ENCODE measurements around the gene GADD45B. TPM values are rescaled to one million over a fixed set of nuclear protein-coding genes. Genes with fewer than 3 reads are reported as not detected.
A peak's percentile ranks its signal among the peaks of the same experiment; 100 is the strongest.

The GADD45B gene, protein sequence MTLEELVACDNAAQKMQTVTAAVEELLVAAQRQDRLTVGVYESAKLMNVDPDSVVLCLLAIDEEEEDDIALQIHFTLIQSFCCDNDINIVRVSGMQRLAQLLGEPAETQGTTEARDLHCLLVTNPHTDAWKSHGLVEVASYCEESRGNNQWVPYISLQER
- 39.8 TPM for total RNA-seq
- long read RNA-seq, transcript GADD45B-201 (4 exons, 1,373 nt) = major isoform, 13 of 15 reads
- long read RNA-seq, partial matches to known transcripts = 1 of 15 reads
- long read RNA-seq, other reads (novel, unspliced or antisense) = 1 of 15 reads

DNA sequence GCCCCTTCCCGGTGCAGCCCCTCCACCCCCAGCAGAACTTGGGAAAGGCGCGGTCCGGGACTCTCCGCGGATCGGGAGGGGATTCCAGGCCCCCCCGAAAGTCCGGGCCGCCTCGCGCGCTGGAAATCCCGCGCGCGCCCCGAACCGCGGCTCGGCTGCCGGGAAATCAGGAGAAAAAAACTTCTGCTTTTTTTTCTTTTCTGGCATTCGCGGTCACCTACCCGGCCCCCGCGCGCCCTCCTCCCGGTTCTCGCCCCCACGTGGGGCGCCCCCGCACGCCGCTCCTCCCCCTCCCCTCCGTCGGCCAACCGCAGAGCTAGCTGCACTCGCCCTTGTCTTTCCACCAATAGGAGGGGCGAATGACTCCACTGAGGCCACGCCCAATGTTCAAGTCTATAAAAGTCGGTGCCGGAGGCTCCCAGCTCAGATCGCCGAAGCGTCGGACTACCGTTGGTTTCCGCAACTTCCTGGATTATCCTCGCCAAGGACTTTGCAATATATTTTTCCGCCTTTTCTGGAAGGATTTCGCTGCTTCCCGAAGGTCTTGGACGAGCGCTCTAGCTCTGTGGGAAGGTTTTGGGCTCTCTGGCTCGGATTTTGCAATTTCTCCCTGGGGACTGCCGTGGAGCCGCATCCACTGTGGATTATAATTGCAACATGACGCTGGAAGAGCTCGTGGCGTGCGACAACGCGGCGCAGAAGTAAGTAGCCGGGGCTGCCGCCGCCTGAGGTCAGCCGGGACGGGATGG, at the start of gene GADD45B:
Gene GADD45B, plus strand, starts transcription at position 426 of the 749 bp plus-strand sequence. Its CDS starts 232 bp downstream, at position 658.
- intact Hi-C loops (cut with DNase I) = loop anchor here (1.0 to 2.0 kb wide), 2 partner anchors 19 to 160 kb away; no protein-coding TSS in a partner anchor
- peak; percentile 98 for DNase-seq (ENCODE audit: missing footprints)
- peak; percentile 86 for ATAC-seq

DNA sequence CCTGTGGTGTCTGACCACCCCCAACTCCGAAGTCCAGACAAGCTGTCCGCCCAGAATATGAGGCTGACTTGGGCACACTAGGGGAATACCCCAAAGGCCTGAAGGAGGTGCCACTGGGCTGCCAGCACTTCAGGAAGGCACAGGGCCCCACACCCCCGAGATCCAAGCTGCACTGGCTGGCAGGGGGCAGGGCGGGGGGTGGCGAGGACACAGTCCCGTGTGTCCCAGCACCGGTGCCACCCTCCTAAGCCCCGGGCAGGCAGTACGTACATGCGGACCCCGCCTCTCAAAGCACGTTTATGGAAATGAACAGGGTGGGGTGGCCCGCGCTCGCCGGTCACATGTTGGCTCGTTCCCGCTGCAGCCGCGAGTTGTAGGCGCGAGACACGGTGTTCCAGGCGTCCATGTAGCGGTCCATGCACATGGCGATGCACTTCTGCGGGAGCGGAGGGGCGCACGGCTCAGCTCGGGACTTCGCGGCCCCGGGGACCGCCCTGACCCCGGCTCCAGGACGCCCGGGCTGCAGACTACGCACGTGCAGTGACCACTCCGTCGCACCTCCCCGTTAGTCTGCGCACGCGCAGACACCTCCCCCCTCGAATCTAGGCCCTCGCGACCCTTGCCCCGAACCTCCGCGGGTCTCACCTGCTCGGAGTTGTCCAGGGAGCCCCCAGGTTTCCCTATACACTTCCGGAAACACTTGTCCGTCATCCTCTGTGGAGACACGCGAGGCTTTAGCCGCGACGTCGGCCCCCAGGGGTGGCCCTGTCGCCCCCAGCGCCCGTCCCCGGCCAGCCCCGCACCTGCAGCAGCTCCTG, 49.1 kb upstream of the GADD45B start:
- DNase-seq (ENCODE audit: missing footprints) = no peak
- intact Hi-C loops (cut with DNase I) = loop anchor here (1.0 kb wide), 1 partner anchor 30 kb away; no protein-coding TSS in a partner anchor

DNA sequence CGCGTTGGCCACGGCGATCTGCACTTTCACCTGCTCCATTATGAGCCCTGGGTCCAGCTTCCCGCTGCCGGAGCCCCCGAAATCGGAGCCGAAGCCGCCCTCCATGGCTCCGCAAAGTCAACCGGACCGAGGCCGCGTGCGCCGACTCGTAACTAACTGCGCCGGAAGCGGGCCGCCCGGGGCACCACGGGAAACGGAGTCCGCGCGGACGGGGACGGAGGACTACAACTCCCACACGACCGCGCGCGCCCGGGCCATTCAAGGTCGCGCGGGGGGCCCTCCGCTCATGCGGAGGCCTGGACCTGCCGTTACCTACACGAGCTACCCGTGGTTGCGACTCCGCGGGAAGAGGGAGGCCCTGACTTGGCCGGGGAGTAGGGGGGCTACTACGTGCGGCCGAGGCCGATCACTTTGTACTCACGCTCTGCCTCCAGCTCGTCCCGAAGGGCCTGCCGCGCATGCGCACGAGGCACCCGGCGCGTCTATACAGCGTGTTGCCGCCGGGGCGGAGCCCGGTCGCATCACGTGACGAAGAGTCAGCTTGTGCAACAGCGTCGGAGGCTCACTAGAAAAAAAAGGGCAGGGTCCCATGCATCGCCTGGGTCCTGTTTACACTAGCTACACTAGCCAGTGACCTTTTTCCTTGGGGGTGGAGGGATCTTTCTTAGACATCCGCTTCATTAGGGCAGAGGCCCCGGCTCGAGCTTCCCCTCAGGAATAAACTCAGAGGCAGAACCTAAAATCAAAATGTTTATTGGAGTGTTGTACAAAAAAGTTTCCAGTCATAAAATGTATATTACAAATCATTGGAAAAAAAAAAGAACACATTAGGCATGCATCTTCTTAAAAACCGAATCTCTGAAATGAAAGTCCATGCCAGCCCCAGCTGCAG, 48.3 kb upstream of the GADD45B start, which contains the start of gene TIMM13:
Gene TIMM13, minus strand, starts transcription at position 158 of the 892 bp plus-strand sequence. Its CDS starts 53 bp downstream, at position 105.
- ATAC-seq (peak; percentile 95), DNase-seq (ENCODE audit: missing footprints) (peak; percentile 99)
- intact Hi-C loops (cut with DNase I) = loop anchor here (1.0 kb wide), 1 partner anchor 30 kb away; no protein-coding TSS in a partner anchor

More for the DNA sequence above, 49.1 kb upstream of the GADD45B start:
- ATAC-seq = peak; percentile 20

DNA sequence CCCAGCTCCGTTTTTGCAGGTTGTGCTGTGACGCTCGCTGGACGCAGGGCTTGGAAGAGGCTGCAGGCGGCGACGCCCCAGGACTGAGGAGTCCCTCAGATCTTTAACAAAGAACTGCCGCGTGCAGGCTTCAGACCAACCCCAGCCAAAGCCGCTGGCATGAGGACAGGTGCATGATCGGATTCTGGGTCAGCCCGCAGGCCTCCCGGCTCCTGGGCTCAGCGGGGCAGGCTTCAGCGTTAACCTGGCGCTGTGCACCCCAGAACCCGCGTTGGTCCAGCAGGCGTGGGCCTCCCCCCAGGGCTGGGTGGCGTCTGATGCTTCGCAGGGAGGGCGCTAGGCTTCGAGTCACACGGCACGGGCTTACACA, 47.6 kb upstream of the GADD45B start:
- DNase-seq (ENCODE audit: missing footprints) (peak; percentile 74), ATAC-seq (no peak)
- intact Hi-C loops (cut with DNase I) = no loop called here

DNA sequence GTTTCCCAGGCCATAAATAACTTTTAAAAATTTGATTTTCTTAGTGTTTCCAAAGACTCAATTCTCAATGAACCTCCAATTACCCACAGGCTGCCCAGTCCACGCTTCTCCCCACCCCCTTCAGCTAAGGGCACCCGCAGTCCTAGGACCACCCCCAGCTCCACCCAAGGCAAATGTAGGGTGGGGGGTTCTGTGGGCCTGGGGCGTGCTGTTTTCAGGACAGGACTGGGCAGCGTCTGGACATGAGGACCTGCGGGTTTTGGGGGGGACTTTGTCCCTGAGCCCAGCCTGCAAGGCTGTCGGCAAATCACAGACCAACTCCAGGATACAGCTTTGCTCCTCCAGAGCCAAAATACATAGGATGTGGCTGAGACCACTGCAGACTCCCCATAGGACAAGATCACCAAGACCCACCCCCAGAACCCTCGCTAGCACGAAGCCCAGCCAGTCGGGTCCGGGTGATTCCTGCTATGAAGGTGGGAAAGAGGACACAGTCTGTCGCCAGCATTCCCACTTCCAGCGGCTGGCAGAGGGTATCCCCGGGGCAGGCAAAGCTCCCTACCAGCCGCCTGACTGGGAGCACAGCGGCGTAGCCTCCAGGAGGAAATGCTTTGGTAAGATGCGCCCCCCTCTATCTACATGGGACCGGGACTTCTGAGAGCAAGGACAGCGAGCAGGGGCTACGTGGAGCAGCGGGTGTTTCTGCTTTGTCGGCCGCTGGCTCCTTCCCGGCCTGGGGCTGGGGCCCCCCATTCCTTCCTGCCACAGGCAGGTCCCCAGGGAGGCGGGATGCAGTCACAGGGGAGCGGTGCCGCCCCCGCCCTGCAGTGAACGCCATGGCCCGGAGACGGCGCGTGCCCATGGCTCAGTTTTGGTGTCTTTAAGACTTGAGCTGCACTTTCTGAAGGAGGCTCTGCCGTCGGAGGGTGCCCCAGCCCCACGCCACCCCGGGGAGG, 46.9 kb upstream of the GADD45B start:
- ATAC-seq (no peak), DNase-seq (ENCODE audit: missing footprints) (peak; percentile 60)
- intact Hi-C loops (cut with DNase I) = no loop called here

GRCh38 chr19:2429917-2430535, 45.9 kb upstream of the GADD45B start:
- intact Hi-C loops (cut with DNase I) = no loop called here
- ATAC-seq (no peak), DNase-seq (ENCODE audit: missing footprints) (peak; percentile 54)

GRCh38 chr19:2431318-2432055, 44.4 kb upstream of the GADD45B start:
- DNase-seq (ENCODE audit: missing footprints) = peak; percentile 39
- intact Hi-C loops (cut with DNase I) = no loop called here
- ATAC-seq = no peak

- intact Hi-C loops (cut with DNase I) = no loop called here
- DNase-seq (ENCODE audit: missing footprints) (peak; percentile 60), ATAC-seq (no peak)
Measured at GRCh38 chr19:2432131-2432848, 43.6 kb upstream of the GADD45B start.

GRCh38 chr19:2433854-2434253, 42.1 kb upstream of the GADD45B start:
- ATAC-seq (no peak), DNase-seq (ENCODE audit: missing footprints) (no peak)
- intact Hi-C loops (cut with DNase I) = no loop called here

GRCh38 chr19:2434267-2434666, 41.7 kb upstream of the GADD45B start:
- ATAC-seq (no peak), DNase-seq (ENCODE audit: missing footprints) (peak; percentile 46)
- intact Hi-C loops (cut with DNase I) = no loop called here

GRCh38 chr19:2434721-2435265, 41.1 kb upstream of the GADD45B start:
- no peak for ATAC-seq
- intact Hi-C loops (cut with DNase I) = no loop called here
- DNase-seq (ENCODE audit: missing footprints) = peak; percentile 43

DNA sequence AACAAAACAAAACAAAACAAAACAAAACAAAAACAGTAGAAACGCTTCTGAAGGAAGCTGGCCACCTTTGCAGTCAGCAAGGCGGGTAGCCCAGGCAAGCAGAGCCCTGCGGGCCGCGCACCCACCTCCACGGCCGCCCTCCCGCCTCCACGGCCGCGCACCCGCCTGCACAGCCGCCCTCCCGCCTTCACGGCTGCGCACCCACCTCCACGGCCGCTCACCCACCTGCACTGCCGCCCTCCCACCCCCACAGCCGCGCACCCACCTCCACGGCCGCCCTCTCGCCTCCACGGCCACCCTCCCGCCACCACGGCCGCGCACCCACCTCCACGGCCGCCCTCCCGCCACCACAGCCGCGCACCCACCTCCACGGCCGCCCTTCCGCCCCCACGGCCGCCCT, 39.5 kb upstream of the GADD45B start:
- DNase-seq (ENCODE audit: missing footprints) (peak; percentile 23), ATAC-seq (no peak)
- intact Hi-C loops (cut with DNase I) = no loop called here

- no peak for DNase-seq (ENCODE audit: missing footprints)
- intact Hi-C loops (cut with DNase I) = no loop called here
Measured at GRCh38 chr19:2436926-2437325, 39.0 kb upstream of the GADD45B start.

DNA sequence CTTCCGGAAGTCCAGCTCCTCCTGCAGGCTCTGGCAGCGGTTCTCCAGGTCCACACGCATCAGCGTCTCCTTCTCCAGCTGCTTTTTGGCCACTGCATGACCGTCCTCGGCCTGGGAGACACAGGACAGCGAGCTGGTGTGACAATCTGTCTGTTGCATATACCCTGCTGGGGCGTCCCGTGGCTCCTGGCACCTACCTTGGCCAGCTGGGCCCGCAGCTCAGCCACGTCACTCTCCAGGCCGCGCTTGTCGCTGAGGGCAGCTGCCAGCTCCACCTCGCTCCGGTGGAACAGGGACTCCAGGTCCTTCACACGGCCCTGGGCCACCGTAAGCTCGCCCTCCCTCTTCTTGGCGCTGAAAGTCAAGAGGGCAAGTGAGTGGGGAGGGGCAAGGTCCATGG, 37.7 kb upstream of the GADD45B start:
- intact Hi-C loops (cut with DNase I) = no loop called here
- ATAC-seq = no peak
- DNase-seq (ENCODE audit: missing footprints) = no peak

More at GRCh38 chr19:2436926-2437325, 39.0 kb upstream of the GADD45B start:
- ATAC-seq = no peak

DNA sequence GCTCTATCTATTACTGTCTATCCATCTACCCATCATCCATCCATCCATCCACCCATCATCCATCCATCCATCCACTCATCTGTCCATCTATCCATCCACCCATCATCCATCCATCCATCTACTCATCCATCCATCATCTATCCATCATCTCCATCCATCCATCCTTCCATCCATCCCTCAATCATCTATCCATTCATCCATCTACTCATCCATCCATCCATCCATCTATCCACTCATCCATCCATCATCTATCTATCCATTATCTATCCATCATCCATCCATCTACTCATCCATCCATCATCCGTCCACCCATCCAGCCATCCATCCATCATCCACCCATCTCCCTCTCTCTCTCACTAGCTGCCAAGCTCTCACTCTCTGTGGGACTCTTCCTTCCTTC, 35.4 kb upstream of the GADD45B start:
- intact Hi-C loops (cut with DNase I) = no loop called here
- ATAC-seq = no peak
- DNase-seq (ENCODE audit: missing footprints) = no peak

Data from Right ventricle myocardium inferior (tissue), 1 donor.